Measurements from ENCODE around the gene SLC8A1.

The SLC8A1 gene

DNA sequence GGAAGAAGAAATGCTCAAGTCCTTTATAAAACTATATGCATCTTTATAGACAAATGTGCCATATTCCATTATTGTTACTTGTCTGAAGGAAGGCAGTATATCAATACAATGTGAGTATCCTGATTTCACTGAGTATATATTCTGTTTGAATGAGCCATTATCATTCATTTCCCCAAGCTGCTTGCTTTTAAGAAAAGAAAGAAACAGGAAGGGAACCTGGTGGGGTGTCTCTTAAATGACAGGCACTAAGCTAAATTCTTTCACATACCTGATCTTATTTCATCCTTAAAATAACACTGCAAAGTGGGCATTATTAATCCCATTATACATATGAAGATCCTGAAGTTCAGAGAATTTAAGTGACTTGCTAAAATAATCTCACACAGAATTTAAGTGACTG, 307.9 kb downstream of the SLC8A1 start:
- DNase-seq (ENCODE audit: low spot score) = no peak

- DNase-seq (ENCODE audit: low spot score) = no peak
Observed at GRCh38 chr2:40138314-40138713, 313.6 kb downstream of the SLC8A1 start.

DNA sequence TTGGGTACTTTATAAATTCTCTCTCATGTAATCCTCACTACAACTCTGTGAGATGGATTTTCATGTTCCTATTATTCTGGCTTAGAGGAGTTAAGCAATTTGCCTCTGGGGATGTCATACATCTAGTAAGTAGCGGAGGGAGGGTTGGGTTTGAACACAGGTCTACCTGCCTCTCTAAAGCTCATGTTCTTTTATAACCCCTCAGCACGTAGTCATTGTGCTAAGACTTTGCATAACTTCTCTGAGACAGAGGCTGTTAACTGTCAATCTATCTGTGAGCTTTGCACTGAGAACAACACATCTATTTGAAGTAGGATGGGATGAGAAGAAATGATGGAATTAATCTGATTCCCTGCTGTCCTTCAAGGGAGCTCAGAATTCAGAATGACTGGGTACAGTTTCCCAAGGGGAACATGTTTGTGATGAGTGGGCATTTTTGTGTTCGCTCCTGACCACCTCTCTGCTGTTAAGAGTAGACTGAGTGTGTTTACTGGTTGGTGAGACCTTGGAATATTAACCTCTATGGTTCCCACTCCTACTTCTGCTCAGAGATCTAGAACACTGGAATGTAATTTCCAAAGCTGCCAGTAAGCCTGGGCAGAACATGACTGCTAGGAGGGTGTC, 320.7 kb downstream of the SLC8A1 start:
- DNase-seq (ENCODE audit: low spot score) = no peak

GRCh38 chr2:40130251-40130994, 321.5 kb downstream of the SLC8A1 start:
- DNase-seq (ENCODE audit: low spot score) = no peak

GRCh38 chr2:40129725-40130124, 322.2 kb downstream of the SLC8A1 start:
- DNase-seq (ENCODE audit: low spot score) = no peak

- DNase-seq (ENCODE audit: low spot score) = no peak
Observed at GRCh38 chr2:40128796-40129195, 323.1 kb downstream of the SLC8A1 start.

DNA sequence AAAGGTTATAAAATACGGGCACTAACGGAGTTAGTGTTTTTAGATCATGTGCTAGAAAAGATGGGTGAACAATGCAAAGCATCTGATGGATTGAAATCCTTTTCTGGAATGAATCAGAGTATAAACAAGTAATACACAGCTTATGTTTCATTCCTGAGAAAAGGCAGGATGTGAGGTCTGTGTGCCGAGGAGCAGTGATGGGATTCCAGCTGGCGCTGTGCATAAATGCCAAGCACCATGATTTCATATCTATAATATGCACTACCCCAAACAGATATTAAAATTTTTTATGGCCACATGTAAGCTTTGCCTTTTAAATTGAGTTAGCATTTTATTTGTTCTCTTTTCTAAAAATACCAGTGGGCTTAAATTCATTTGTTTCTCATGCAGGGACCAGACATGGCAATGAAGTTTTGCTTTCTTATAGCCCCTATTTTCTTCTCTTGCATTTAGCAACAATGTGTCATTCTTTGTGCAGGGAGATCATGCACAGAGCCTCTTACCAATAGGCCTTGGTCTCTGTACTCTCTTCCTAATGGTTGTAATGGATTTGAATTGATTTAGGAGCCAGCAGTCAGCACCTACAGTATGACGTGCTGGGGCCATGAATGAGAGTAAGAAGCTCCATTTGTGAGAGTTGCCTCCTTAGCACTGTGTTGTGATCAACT, 323.9 kb downstream of the SLC8A1 start:
- no peak for DNase-seq (ENCODE audit: low spot score)

DNA sequence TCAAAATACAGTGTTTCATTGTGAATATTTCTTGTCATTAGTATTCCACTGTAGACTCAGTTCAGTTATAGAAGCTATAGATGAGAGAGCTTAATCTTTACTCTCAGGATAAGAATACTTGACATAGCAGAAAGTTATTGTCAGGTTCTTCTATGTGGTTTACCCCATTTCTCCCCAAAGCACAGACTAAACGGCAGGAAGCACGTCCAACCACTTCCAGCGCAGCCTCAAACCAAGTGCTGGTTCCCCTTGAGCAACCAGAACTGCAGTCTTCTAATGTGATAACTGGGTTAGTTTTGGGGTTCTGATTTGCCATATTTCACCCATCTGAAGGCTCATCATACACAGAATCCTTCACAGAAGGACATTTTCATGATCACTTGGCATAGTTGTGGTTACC, 324.7 kb downstream of the SLC8A1 start:
- no peak for DNase-seq (ENCODE audit: low spot score)

DNA sequence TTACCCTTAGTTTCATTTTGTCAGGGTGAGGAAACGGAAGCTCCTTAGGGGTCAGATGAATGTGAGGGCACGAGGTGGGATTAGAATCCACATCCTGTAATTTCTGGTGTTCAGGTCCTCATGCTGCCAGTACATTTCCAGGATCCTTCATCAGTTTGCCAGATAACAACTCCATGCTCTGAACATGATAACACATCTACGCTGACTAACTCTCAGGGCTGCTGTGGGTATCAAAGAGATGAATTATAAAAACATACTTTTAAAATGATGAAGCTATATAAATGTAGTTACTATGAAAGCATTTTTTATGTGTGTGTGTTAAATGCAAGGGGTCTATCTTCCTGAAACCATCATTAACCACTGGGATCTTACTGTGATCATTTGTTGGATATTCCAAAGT, 325.9 kb downstream of the SLC8A1 start:
- DNase-seq (ENCODE audit: low spot score) = no peak

GRCh38 chr2:40123746-40124145, 328.1 kb downstream of the SLC8A1 start:
- no peak for DNase-seq (ENCODE audit: low spot score)

DNA sequence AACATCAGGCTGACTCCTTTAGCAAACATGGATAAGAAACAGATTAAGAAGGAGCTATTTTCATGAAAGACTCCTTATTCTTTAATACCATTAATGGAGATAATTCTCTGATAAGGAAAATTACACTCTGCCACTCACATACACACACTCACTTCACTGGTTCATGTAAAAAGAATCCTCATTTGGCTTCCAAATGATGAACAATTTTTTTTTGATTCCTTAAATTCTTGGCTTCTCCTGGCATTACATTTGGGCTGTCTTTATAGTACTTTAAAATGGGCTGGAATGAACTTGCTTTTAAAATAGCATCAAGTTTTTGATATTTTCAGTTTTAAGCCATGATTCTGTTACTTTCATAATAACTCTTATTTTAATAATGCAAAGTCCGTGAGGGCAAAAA, 328.6 kb downstream of the SLC8A1 start:
- DNase-seq (ENCODE audit: low spot score) = no peak

DNA sequence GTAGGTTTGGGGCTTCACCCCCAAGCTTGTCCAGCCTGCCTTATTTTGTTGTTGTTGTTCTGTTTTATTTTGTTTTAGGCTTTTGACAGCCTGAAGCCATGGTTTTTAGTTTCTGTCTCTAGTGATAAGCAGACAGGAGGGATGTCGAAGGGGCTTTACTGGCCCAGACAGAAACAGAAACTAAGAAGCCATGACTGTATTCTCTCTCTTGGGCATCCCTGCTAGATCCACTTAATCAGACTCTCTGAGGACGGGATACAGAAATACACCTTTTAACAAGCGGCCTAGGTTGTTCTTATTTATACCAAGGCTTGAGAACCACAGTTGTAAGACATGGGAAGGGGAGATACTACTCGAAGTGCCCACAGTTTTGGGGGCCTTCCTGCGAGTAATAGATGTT, 330.9 kb downstream of the SLC8A1 start:
- DNase-seq (ENCODE audit: low spot score) = no peak

GRCh38 chr2:40120026-40120425, 331.9 kb downstream of the SLC8A1 start:
- DNase-seq (ENCODE audit: low spot score) = no peak

GRCh38 chr2:40118622-40119021, 333.3 kb downstream of the SLC8A1 start:
- no peak for DNase-seq (ENCODE audit: low spot score)

- no peak for DNase-seq (ENCODE audit: low spot score)
Observed at GRCh38 chr2:40115894-40116293, 336.0 kb downstream of the SLC8A1 start.

DNA sequence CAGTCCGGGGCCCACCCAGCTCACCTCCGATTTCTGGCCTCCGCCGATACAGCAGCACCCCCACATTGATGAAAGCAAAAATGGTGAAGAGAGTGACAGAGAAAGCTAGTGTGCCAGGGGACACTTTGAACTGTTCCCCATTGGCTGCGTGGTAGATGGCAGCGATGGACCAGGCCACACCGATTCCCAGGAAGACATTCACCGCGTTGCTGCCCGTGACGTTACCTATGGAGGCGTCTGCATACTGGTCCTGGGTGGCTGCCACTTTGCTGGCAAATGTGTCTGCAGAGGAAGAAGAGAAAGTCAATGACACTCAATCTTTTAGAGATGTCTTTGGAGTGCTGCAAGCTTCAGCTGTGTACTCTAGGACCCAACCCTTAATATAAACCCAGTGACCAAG, 336.5 kb downstream of the SLC8A1 start:
- DNase-seq (ENCODE audit: low spot score) = no peak

DNA sequence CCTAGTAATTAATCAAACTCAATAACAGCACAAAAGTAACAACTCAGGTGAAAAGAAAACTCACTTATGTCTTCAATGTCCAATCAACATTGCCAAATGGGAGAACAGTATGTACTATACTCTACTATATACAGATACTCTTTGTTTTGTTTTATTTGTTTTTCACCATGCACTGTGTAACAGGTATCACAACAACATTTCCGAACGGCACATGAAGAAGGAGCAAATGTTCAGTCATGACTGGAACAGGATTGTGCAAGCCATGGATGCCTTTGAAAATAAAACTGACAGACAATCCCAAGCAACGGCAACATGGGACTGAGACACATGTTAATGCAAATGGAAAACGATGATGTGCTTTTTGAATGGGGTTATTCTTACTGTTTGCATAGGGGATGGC, 337.9 kb downstream of the SLC8A1 start:
- DNase-seq (ENCODE audit: low spot score) = no peak

DNA sequence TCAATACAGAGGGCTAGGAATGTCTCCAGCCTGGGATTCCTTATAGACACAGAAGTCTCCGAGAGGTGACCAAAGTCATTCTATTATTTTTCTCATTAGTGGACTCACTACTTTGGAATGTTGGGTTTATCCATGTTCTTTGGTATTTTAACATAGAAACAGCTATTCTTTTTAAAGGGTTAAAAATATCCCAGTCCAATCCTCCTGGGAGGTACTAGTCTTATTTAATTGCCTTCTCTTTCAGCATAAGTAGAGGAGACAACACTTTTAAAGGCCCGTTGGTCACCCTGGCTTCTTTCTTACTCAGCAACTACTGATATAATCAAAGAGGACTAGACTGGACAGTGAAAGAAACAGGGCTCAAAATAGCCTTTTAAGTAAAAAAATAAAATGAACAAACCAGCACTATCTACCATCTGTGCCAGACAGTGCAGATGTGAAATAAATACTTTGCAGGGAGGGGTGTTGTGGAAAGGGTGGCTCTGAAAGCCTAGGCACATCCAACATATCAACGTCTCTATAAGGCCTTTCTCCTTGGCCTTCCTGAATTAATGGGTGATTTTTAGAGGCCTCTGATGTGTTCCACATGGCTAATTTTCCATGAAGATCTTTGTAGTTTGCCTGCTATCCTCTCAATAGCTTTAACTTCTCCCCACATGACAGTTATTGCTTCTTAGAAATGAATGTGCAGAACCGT, 338.5 kb downstream of the SLC8A1 start:
- no peak for DNase-seq (ENCODE audit: low spot score)

- DNase-seq (ENCODE audit: low spot score) = no peak
Observed at GRCh38 chr2:40109381-40109780, 342.5 kb downstream of the SLC8A1 start.

DNA sequence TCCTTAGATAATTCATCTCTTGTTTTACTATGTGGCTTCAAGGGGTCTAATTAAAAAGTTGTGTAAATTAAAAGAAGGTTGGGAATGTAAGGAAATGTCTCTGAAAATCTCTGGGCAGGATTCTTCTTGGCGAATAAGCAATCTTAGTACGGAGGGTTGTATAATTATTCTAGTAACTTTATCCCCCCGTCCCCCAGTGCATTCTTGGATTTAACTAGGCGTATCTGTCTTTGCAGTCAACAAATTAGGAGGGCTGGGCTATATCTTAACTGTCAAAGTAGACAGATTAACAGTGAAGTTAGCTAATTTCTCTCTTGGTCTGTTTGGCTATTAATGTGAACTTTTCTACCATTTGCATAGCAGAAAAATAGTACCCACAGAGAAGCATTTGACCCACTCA, 343.0 kb downstream of the SLC8A1 start:
- no peak for DNase-seq (ENCODE audit: low spot score)

GRCh38 chr2:40106061-40106460, 345.8 kb downstream of the SLC8A1 start:
- DNase-seq (ENCODE audit: low spot score) = no peak

- no peak for DNase-seq (ENCODE audit: low spot score)
Observed at GRCh38 chr2:40105593-40105992, 346.3 kb downstream of the SLC8A1 start.

GRCh38 chr2:40103590-40103989, 348.3 kb downstream of the SLC8A1 start:
- no peak for DNase-seq (ENCODE audit: low spot score)
